Ovary (tissue), 9 donors: ENCODE data around the gene ATP8A1. TPM values are rescaled to one million over a fixed set of nuclear protein-coding genes. Genes with fewer than 3 reads are reported as not detected.

Experiments
- DNase-seq, 5 donors: peaks; one replicate each; pipeline ENCODE4 v3.0.0-alpha.2; 2019 to 2020
- H3K27ac ChIP-seq, 2 donors: fragments of 200-600 bp; one replicate each; pipeline versions ENCODE4 v1.5.1 to v1.8.0; 2019 to 2022
- H3K27me3 ChIP-seq: fragments of 200-600 bp; one replicate; pipeline ENCODE4 v1.8.0; 2022
- H3K36me3 ChIP-seq: fragments of 200-600 bp; sonication (generic); one replicate; pipeline ENCODE4 v1.5.1; 2019
- H3K4me1 ChIP-seq: one replicate; pipeline ENCODE4 v1.8.1; 2013; ENCODE audit warnings: mild to moderate bottlenecking, moderate library complexity; ENCODE audit not compliant: insufficient read depth
- H3K4me3 ChIP-seq: fragments of 200-600 bp; sonication (generic); one replicate; pipeline ENCODE4 v1.5.1; 2017
- H3K9me3 ChIP-seq, 2 donors: fragments of 200-600 bp in 1 of 2; sonication (generic) in 1 of 2; one replicate each; pipeline versions ENCODE4 v1.5.1 to v1.8.1; 2013 to 2019; ENCODE audit warnings: mild to moderate bottlenecking in 1 of 2, moderate library complexity in 1 of 2
- EP300 ChIP-seq: sonication (generic); formaldehyde crosslinking; IDR thresholded peaks from one replicate; pipeline ENCODE4 v1.6.1; 2017; ENCODE audit warnings: antibody characterized with exemption
- POLR2A ChIP-seq: fragments of 450-650 bp; IDR thresholded peaks from one replicate; pipeline ENCODE4 v1.6.1; 2017; ENCODE audit warnings: antibody characterized with exemption, mild to moderate bottlenecking, moderate library complexity
- WGBS, 3 donors: extraction: QIAGEN DNeasy Blood & Tissue Kit in 1 of 3; methylation state at CpG; one replicate each; pipeline versions ENCODE4 v1.1.5 to v1.1.7; 2013 to 2017; 5-methylcytosine and 5-hydroxymethylcytosine counted together
- intact Hi-C, 4 donors: fragments of 100-400 bp; cut with DNase I; formaldehyde crosslinking; loops; one replicate each; pipeline versions ENCODE4 v1.11.0 to v1.15.1; 2022 to 2023
- polyA plus RNA-seq, 2 donors: library from polyadenylated mRNA; stranded (reverse); fragments of 200-250 nt in 1 of 2; fragments of 350-450 nt in 1 of 2; fragmentation: Illumina TruSeq in 1 of 2; extraction: RNeasy Lipid Tissue Mini Kit (QIAGEN cat#74804) in 1 of 2; gene quantifications; one replicate each; pipeline ENCODE4 v1.2.3, GENCODE V29; 2013 to 2014
- total RNA-seq, 7 donors: library from RNA; depleted of rRNA in 2 of 7; stranded (reverse); fragments of >200 nt in 2 of 7; fragmentation: NEBNext Ultra II Directional in 3 of 7; extraction: Animal tissue kit (Norgen Biotek cat#: 25700) in 3 of 7; gene quantifications; one replicate each; pipeline versions ENCODE4 v1.1.0 to v1.2.4, GENCODE V29; 2016 to 2023
- TF ChIP-seq, protein P1 (sequence below), 3 donors: fragments of 450-650 bp in 2 of 3; fragments of 200-600 bp in 1 of 3; IDR thresholded peaks; one replicate each; pipeline versions ENCODE4 v1.5.1 to v1.8.0; 2016 to 2022; ENCODE audit warnings: antibody characterized with exemption in 3 of 3, mild to moderate bottlenecking in 1 of 3
- donor health status: DM: no; HTN: no; CAD: no; lungs with moderate emphysema.
- donor health status: DM: no; HTN: no; CAD: no.
- donor health status: Bipolar disorder and iron deficiency.
- donor health status: DM: yes; HTN: yes; CAD: no.
- donor health status: DM: no; HTN: no; CAD: no.
- donor health status: DM: yes; HTN: yes; CAD: no.

The ATP8A1 gene
- total and polyA plus RNA-seq, 9 donors: 10.0 to 73.2 (median 21.6) TPM

DNA sequence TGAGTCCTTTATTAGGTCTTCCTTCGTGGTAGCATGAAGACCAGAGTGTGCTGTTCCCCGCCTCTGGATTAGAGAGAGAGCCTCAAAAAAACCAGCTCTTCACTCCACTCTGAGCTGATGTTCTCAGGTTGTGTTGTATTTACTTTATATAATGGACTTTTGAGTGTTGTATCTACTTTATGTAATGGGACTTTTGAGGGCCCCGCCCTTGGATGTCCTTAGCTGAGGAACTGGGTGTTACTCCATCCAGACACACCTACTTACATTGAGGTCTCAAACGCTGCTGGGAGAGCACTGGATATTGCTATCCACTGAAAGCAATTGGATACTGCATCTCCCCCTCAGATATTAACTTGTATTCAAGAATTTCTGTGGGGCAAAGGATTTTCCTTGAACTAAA lies 28.2 kb downstream of the ATP8A1 start:
- 87 to 93% (median 87%) methylated on average over 4 of the region's 4 CpGs for WGBS, 3 donors
- Histone ChIP-seq H3K4me1 (peaks cover 4% of the 10 kb centered on the region), H3K9me3 (no peaks in the 10 kb centered on the region), H3K4me3 (no peak overlapping the region), H3K27me3 (no peaks in the 10 kb centered on the region), H3K27ac (no peak overlapping the region), H3K36me3 (no peaks in the 10 kb centered on the region)
- intact Hi-C loops: no loop called here
- TF ChIP-seq EP300: no peak
- TF ChIP-seq, protein P1, sequence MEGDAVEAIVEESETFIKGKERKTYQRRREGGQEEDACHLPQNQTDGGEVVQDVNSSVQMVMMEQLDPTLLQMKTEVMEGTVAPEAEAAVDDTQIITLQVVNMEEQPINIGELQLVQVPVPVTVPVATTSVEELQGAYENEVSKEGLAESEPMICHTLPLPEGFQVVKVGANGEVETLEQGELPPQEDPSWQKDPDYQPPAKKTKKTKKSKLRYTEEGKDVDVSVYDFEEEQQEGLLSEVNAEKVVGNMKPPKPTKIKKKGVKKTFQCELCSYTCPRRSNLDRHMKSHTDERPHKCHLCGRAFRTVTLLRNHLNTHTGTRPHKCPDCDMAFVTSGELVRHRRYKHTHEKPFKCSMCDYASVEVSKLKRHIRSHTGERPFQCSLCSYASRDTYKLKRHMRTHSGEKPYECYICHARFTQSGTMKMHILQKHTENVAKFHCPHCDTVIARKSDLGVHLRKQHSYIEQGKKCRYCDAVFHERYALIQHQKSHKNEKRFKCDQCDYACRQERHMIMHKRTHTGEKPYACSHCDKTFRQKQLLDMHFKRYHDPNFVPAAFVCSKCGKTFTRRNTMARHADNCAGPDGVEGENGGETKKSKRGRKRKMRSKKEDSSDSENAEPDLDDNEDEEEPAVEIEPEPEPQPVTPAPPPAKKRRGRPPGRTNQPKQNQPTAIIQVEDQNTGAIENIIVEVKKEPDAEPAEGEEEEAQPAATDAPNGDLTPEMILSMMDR (IDR thresholded peaks at IDR 0.05): no peak
- TF ChIP-seq POLR2A: no peak
- no peak for DNase-seq

DNA sequence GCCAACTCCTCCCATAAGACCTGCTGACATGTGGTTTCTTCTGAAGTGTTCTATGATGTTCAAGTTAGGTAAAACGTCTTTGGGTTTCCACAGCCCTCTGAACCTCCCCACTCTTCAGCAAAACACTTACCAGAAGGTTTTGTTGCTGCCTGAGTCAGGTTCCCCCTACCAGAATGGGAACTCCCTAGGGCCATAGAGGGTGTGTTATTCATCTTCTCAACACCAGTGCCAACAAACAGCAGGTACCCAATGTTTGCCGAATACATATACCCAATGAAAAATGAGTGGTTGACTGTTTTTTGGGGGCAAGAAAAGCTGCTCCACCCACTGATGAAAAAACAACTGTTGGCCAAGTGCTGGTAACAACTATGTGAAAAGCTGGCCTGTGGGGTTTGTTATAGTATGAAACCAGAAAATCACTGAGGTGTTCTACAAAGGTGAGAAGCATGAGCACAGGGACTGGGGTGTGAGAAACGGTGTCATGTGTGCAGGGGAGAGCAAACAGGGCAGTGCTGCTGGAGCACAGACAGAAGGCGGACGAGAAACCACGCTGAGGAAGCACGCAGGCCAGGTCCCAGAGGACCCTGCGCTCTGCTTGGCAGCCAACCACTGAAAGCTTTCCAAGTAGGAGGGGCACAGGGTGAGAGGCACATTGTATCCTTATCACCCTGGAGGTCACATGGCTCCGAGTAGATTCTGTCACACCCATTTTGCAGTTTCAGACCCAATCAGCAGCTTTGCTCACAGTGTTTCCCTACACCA lies 28.8 kb downstream of the ATP8A1 start:
- H3K27ac ChIP-seq: no peak overlapping the region
- peak; percentile 64 to 88 (median 70) for DNase-seq

DNA sequence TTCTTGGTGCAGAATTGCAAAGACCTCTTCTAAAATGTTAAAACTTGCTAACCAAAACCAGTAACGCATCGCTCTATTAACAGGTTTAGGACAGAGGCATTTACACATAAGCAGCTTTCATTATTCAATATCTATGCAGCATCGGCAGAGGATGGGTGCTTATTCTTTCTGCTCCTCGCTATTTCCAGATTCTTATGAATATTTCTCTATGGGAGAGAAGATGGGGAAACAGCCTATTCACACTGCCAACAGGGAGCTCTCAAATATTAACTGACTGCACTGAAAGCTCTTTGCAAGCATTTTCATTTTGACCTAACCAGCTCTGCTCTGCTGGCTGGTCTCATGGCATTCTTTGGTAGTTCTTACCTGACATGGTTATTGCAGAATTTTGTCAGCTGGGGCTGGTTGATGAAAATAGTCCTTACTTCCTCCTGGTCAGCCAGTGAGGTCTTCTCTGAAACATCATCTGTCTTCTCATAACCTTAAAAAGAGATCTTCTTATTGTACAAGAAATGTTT lies 30.2 kb downstream of the ATP8A1 start:
- TF ChIP-seq EP300 (no peak), POLR2A (no peak)
- TF ChIP-seq, protein P1 (IDR thresholded peaks at IDR 0.05): no peak
- H3K4me1 ChIP-seq: peaks cover 4% of the 10 kb centered on the region
- no peak overlapping the region for H3K27ac ChIP-seq
- intact Hi-C loops: no loop called here
- H3K27me3 ChIP-seq: no peaks in the 10 kb centered on the region
- no peaks in the 10 kb centered on the region for H3K36me3 ChIP-seq
- no peak overlapping the region for H3K4me3 ChIP-seq
- no peak for DNase-seq
- 79 to 96% (median 93%) methylated on average over 4 of the region's 4 CpGs for WGBS, 3 donors
- H3K9me3 ChIP-seq: no peaks in the 10 kb centered on the region

More for the DNA sequence above, 28.8 kb downstream of the ATP8A1 start:
- Histone ChIP-seq H3K27me3 (no peaks in the 10 kb centered on the region), H3K9me3 (no peaks in the 10 kb centered on the region), H3K4me3 (no peak overlapping the region), H3K36me3 (no peaks in the 10 kb centered on the region), H3K4me1 (peaks cover 4% of the 10 kb centered on the region)
- intact Hi-C loops: no loop called here
- TF ChIP-seq EP300: no peak
- TF ChIP-seq POLR2A: no peak
- TF ChIP-seq, protein P1 (IDR thresholded peaks at IDR 0.05): no peak
- WGBS, 3 donors: 41 to 49% (median 45%) methylated on average over 9 of the region's 9 CpGs

DNA sequence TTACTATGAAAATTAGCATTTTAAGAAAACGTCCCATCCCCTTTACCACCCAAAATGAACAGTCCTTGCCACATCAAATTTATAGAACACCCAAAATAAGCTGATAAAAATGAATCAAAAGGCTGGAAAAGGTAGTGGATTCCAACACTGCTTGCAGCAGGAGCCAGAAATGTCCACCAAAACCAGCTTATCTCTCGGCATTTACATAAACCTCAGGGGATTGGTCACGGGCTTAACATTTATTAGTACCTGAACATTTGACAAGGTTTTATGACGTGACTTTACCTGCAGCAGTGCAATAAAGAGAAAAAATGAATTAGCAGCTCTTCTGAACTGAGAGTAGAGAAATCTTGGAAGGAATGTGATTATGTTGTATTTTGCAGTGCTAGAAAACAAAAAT lies 31.6 kb downstream of the ATP8A1 start:
- 77 to 87% (median 84%) methylated on average over 4 of the region's 4 CpGs for WGBS, 3 donors
- Histone ChIP-seq H3K27ac (no peak overlapping the region), H3K4me1 (peaks cover 4% of the 10 kb centered on the region), H3K27me3 (no peaks in the 10 kb centered on the region), H3K9me3 (no peaks in the 10 kb centered on the region), H3K36me3 (no peaks in the 10 kb centered on the region), H3K4me3 (no peak overlapping the region)
- TF ChIP-seq POLR2A: no peak
- TF ChIP-seq, protein P1 (IDR thresholded peaks at IDR 0.05): no peak
- TF ChIP-seq EP300: no peak
- DNase-seq: no peak
- intact Hi-C loops: no loop called here
